Chondrocyte (in vitro differentiated cells): Measurements from ENCODE around the gene AP2S1. TPM values are rescaled to one million over a fixed set of nuclear protein-coding genes. Genes with fewer than 3 reads are reported as not detected.

ENCODE experiments used
- DNase-seq: peaks from one replicate; pipeline ENCODE4 v3.0.0; 2021; ENCODE audit warnings: mixed read lengths, low spot score
- H3K27ac Mint-ChIP-seq: one replicate; pipeline ENCODE4 v1.8.0; 2021; ENCODE audit warnings: mild to moderate bottlenecking, moderate library complexity, mixed read lengths; ENCODE audit not compliant: unreplicated experiment
- H3K27me3 Mint-ChIP-seq: 2 replicates; pipeline ENCODE4 v1.8.0; 2021; ENCODE audit warnings: low read depth, mixed read lengths
- H3K36me3 Mint-ChIP-seq: 2 replicates; pipeline ENCODE4 v1.8.0; 2021; ENCODE audit warnings: low read depth, mixed read lengths
- H3K4me1 Mint-ChIP-seq: 2 replicates; pipeline ENCODE4 v1.8.0; 2021; ENCODE audit warnings: low read depth, mild to moderate bottlenecking, mixed read lengths
- H3K4me3 Mint-ChIP-seq: one replicate; pipeline ENCODE4 v1.8.0; 2021; ENCODE audit warnings: mild to moderate bottlenecking, moderate library complexity, mixed read lengths; ENCODE audit not compliant: unreplicated experiment
- H3K9me3 Mint-ChIP-seq: 2 replicates; pipeline ENCODE4 v1.8.0; 2021; ENCODE audit warnings: low read depth, mixed read lengths
- CTCF ChIP-seq: fragments of 200-600 bp; sonication (generic); IDR thresholded peaks from 2 replicates; pipeline ENCODE4 v1.5.0; 2021; ENCODE audit warnings: antibody characterized with exemption, mild to moderate bottlenecking, moderate library complexity
- long read RNA-seq: library from polyadenylated mRNA; stranded (forward); transcript quantifications from one replicate; pipeline ENCODE4 v2.0.0, GENCODE V29; 2021
- total RNA-seq: library from RNA; stranded (reverse); gene quantifications from 3 replicates; pipeline ENCODE4 v1.2.1, GENCODE V29; 2021

AP2S1 gene
- total RNA-seq: 168 to 189 TPM (median 173 TPM) in 3 replicates
- long read RNA-seq, transcript AP2S1-209 (5 exons, 898 nt): minor isoform, 23 of 142 reads
- long read RNA-seq, transcript AP2S1-201 (5 exons, 935 nt): major isoform, 99 of 142 reads
- long read RNA-seq, transcript AP2S1-203 (4 exons, 636 nt): minor isoform, 11 of 142 reads
- long read RNA-seq, partial matches to known transcripts: 0 of 142 reads
- long read RNA-seq, other reads (novel, unspliced or antisense): 3 of 142 reads

- H3K27me3 Mint-ChIP-seq: no peaks in the 10 kb centered on the region
- peak within 1 kb of the TSS; percentile 84 for H3K4me3 Mint-ChIP-seq
- H3K9me3 Mint-ChIP-seq: no peaks in the 10 kb centered on the region
- peak within 1 kb of the TSS; percentile 96 for H3K27ac Mint-ChIP-seq
- TF ChIP-seq CTCF: no peak
- peaks cover 5% of the 10 kb centered on the region for H3K36me3 Mint-ChIP-seq
- peaks cover 20% of the 10 kb centered on the region for H3K4me1 Mint-ChIP-seq
- DNase-seq: peak; percentile 94
These were observed at the start of gene AP2S1 for GRCh38 chr19:46850228-46851203. Gene AP2S1 (minus strand): TSS chr19:46850846. CDS start chr19:46850766, 80 bp downstream.

- H3K4me3 Mint-ChIP-seq: no peak overlapping the region
- no peaks in the 10 kb centered on the region for H3K27me3 Mint-ChIP-seq
- peak overlapping the region; percentile 45 for H3K27ac Mint-ChIP-seq
- no peak for TF ChIP-seq CTCF
- no peak for DNase-seq
- no peaks in the 10 kb centered on the region for H3K9me3 Mint-ChIP-seq
- peaks cover 71% of the 10 kb centered on the region for H3K4me1 Mint-ChIP-seq
- no peaks in the 10 kb centered on the region for H3K36me3 Mint-ChIP-seq
These were observed 49.7 kb upstream of the AP2S1 start for GRCh38 chr19:46900341-46900740.

GRCh38 chr19:46898731-46899130 is 48.1 kb upstream of the AP2S1 start:
- H3K27me3 Mint-ChIP-seq: no peaks in the 10 kb centered on the region
- DNase-seq: no peak
- H3K36me3 Mint-ChIP-seq: no peaks in the 10 kb centered on the region
- H3K4me3 Mint-ChIP-seq: no peak overlapping the region
- peak overlapping the region; percentile 50 for H3K27ac Mint-ChIP-seq
- TF ChIP-seq CTCF: no peak
- H3K4me1 Mint-ChIP-seq: peaks cover 69% of the 10 kb centered on the region
- no peaks in the 10 kb centered on the region for H3K9me3 Mint-ChIP-seq

- Mint-ChIP-seq H3K4me1 (peaks cover 59% of the 10 kb centered on the region), H3K9me3 (no peaks in the 10 kb centered on the region), H3K27ac (no peak overlapping the region), H3K4me3 (no peak overlapping the region), H3K27me3 (no peaks in the 10 kb centered on the region), H3K36me3 (no peaks in the 10 kb centered on the region)
- DNase-seq: no peak
- TF ChIP-seq CTCF: no peak
These were observed 45.6 kb upstream of the AP2S1 start for GRCh38 chr19:46896076-46896794.
